SK-N-SH (cell line): ENCODE results near the gene ANXA11. TPM values are rescaled to one million over a fixed set of nuclear protein-coding genes. Genes with fewer than 3 reads are reported as not detected.

Experiments used
- CTCF ChIA-PET: fragments of 300-600, 350-600 bp; formaldehyde crosslinking; extraction: SDS; loops from one replicate; lab custom pipeline; 2021; lab: Yijun Ruan, JAX
- POLR2A ChIA-PET: fragments of 350-600 bp; sonication (Branson Sonifier 250); formaldehyde crosslinking; extraction: SDS; loops from one replicate; lab custom pipeline; 2020; ENCODE audit warnings: antibody characterized with exemption, inconsistent platforms; lab: Yijun Ruan, JAX
- DNase-seq: peaks from one replicate; pipeline ENCODE4 v3.0.0; 2012
- H2AFZ ChIP-seq: fragments of 200-600 bp; sonication (generic); 2 replicates; pipeline ENCODE4 v1.8.1; 2016; ENCODE audit warnings: antibody characterized with exemption, mild to moderate bottlenecking, low read depth
- H3F3A ChIP-seq: fragments of 200-600 bp; sonication (generic); replicated peaks from 2 replicates; pipeline ENCODE3; 2016; ENCODE audit warnings: antibody characterized with exemption, mild to moderate bottlenecking; ENCODE audit not compliant: insufficient read depth
- H3K27ac ChIP-seq, 2 experiments: fragments of 200-500 bp in 1 of 2; fragments of 200-600 bp in 1 of 2; sonication (Bioruptor generic) in 1 of 2; sonication (generic), shearing (Covaris generic) in 1 of 2; 2 replicates each; pipeline versions ENCODE4 v1.5.1 to v1.6.1; 2014 to 2016; ENCODE audit warnings: low read depth in 2 of 2, inconsistent platforms in 1 of 2, low read length in 1 of 2, mild to moderate bottlenecking in 1 of 2, mixed read lengths in 1 of 2
- H3K27me3 ChIP-seq: fragments of 200-600 bp; sonication (generic), shearing (Covaris generic); 2 replicates; pipeline ENCODE4 v1.6.1; 2016; ENCODE audit warnings: mixed run types; ENCODE audit not compliant: insufficient read depth
- H3K36me3 ChIP-seq, 2 experiments: fragments of 200-500 bp in 1 of 2; fragments of 200-600 bp in 1 of 2; sonication (Bioruptor generic) in 1 of 2; sonication (generic) in 1 of 2; replicated peaks in 1 of 2; 2 replicates each; pipeline versions ENCODE3 to v1.5.1; 2014 to 2016; ENCODE audit warnings: low read length in 1 of 2, mild to moderate bottlenecking in 1 of 2; ENCODE audit not compliant: insufficient read depth in 2 of 2, control insufficient read depth in 1 of 2
- H3K4me1 ChIP-seq, 2 experiments: fragments of 200-500 bp in 1 of 2; fragments of 200-600 bp in 1 of 2; sonication (Bioruptor generic) in 1 of 2; sonication (generic), shearing (Covaris generic) in 1 of 2; 2 replicates each; pipeline versions ENCODE4 v1.5.1 to v1.6.1; 2014 to 2016; ENCODE audit warnings: low read depth in 1 of 2, low read length in 1 of 2, mixed run types in 1 of 2; ENCODE audit not compliant: insufficient read depth in 2 of 2, control insufficient read depth in 1 of 2
- H3K4me2 ChIP-seq: fragments of 200-600 bp; sonication (generic), shearing (Covaris generic); 2 replicates; pipeline ENCODE4 v1.6.1; 2017; ENCODE audit warnings: mixed run types
- H3K4me3 ChIP-seq, 2 experiments: fragments of 200-500 bp in 1 of 2; fragments of 200-600 bp in 1 of 2; sonication (Bioruptor generic) in 1 of 2; sonication (generic), shearing (Covaris generic) in 1 of 2; 2 replicates each; pipeline versions ENCODE4 v1.5.1 to v1.8.1; 2014 to 2016; ENCODE audit warnings: low read depth in 2 of 2, inconsistent platforms in 1 of 2, low read length in 1 of 2, mild to moderate bottlenecking in 1 of 2, mixed read lengths in 1 of 2, moderate library complexity in 1 of 2
- H3K79me2 ChIP-seq: fragments of 200-600 bp; sonication (generic); 2 replicates; pipeline ENCODE4 v1.8.1; 2017; ENCODE audit warnings: mild to moderate bottlenecking; ENCODE audit not compliant: insufficient read depth
- H3K9ac ChIP-seq: fragments of 200-600 bp; sonication (generic); 2 replicates; pipeline ENCODE4 v1.6.1; 2017; ENCODE audit warnings: mixed run types
- H3K9me2 ChIP-seq: fragments of 200-600 bp; sonication (generic); 2 replicates; pipeline ENCODE4 v1.6.1; 2017; ENCODE audit warnings: mixed run types
- H3K9me3 ChIP-seq: fragments of 200-600 bp; sonication (generic); 2 replicates; pipeline ENCODE4 v1.6.1; 2017; ENCODE audit warnings: mixed run types, mild to moderate bottlenecking, moderate library complexity
- H4K20me1 ChIP-seq: fragments of 200-600 bp; sonication (generic); 2 replicates; pipeline ENCODE4 v1.6.1; 2017; ENCODE audit warnings: mild to moderate bottlenecking, mixed run types; ENCODE audit not compliant: insufficient read depth
- ELF1 ChIP-seq: IDR thresholded peaks from 2 replicates; pipeline ENCODE4 v1.4.0; 2012
- EP300 ChIP-seq, 2 experiments: IDR thresholded peaks; 2 replicates each; pipeline versions ENCODE4 v1.4.0 to v1.6.1; 2012; ENCODE audit warnings: borderline replicate concordance in 1 of 2, low read depth in 1 of 2, low read length in 1 of 2
- FOSL2 ChIP-seq: IDR thresholded peaks from 2 replicates; pipeline ENCODE4 v1.4.0; 2012; ENCODE audit warnings: low read depth, mild to moderate bottlenecking, moderate library complexity, borderline replicate concordance
- FOXM1 ChIP-seq: IDR thresholded peaks from 2 replicates; pipeline ENCODE4 v1.4.0; 2012; ENCODE audit warnings: low read depth, mild to moderate bottlenecking
- IRF3 ChIP-seq: fragments of 150-350 bp; IDR thresholded peaks from 2 replicates; pipeline ENCODE4 v1.6.1; 2016; ENCODE audit warnings: mild to moderate bottlenecking, low read depth, low read length
- MXI1 ChIP-seq: IDR thresholded peaks from 2 replicates; pipeline ENCODE4 v1.6.1; 2012; ENCODE audit warnings: mild to moderate bottlenecking, low read depth, low read length, improper control_type of control experiment
- RCOR1 ChIP-seq: fragments of 150-350 bp; IDR thresholded peaks from 2 replicates; pipeline ENCODE4 v1.6.1; 2017; ENCODE audit warnings: antibody characterized with exemption, low read length
- RXRA ChIP-seq: IDR thresholded peaks from 2 replicates; pipeline ENCODE4 v1.4.0; 2012; ENCODE audit warnings: low read depth, mild to moderate bottlenecking, borderline replicate concordance
- SIN3A ChIP-seq: IDR thresholded peaks from 2 replicates; pipeline ENCODE4 v1.6.1; 2012; ENCODE audit warnings: low read depth, mild to moderate bottlenecking, low read length, moderate library complexity, borderline replicate concordance
- TEAD4 ChIP-seq: IDR thresholded peaks from 2 replicates; pipeline ENCODE4 v1.4.0; 2012; ENCODE audit warnings: mild to moderate bottlenecking, borderline replicate concordance; ENCODE audit not compliant: insufficient read depth
- USF1 ChIP-seq: IDR thresholded peaks from 2 replicates; pipeline ENCODE4 v1.4.0; 2012; ENCODE audit warnings: low read depth, borderline replicate concordance
- USF2 ChIP-seq: fragments of 150-350 bp; IDR thresholded peaks from 2 replicates; pipeline ENCODE4 v1.6.1; 2017; ENCODE audit warnings: antibody characterized with exemption, low read length, low read depth, borderline replicate concordance
- WGBS: methylation state at CpG from one replicate; pipeline ENCODE4 v1.1.6; 2017; ENCODE audit warnings: low lambda C conversion rate; 5-methylcytosine and 5-hydroxymethylcytosine counted together
- polyA plus RNA-seq, 3 experiments: library from polyadenylated mRNA; depleted of rRNA; stranded (reverse); fragments of >200 nt; gene quantifications; 2 replicates each; pipeline ENCODE4 v1.2.3, GENCODE V29; 2012

Gene ANXA11
- polyA plus RNA-seq, 1 of the 3 experiments (the other 2 are of a cell fraction): 53.6 TPM

- TF ChIP-seq USF1 (peak; percentile 67), EP300 (IDR thresholded peaks at IDR 0.05; ENCODE audit: borderline replicate concordance in 1 of 2, low read depth in 1 of 2, low read length in 1 of 2) (peak in 1 of 2 experiments; percentile 90), MXI1 (peak; percentile 100)
- TF ChIP-seq, all 33 proteins: peak for 19
These were observed 46.7 kb downstream of the ANXA11 start (continued) for GRCh38 chr10:80158598-80159127.

- Histone ChIP-seq H3K27ac (peak overlapping the region; percentile 76 to 88), H2AFZ (no peak overlapping the region)
- CTCF ChIA-PET: interaction anchor here (0.7 to 3.4 kb wide), 5 partner anchors 14 to 65 kb away, joined by 3 to 28 read pairs (median 3); no protein-coding TSS in a partner anchor
- no peak for TF ChIP-seq RCOR1
- TF ChIP-seq SIN3A: no peak
- TF ChIP-seq FOXM1: no peak
- no peak for TF ChIP-seq ELF1
- no peak for TF ChIP-seq TEAD4
- no peak for TF ChIP-seq IRF3
- no peak for TF ChIP-seq FOSL2
- no peak for TF ChIP-seq RXRA
- TF ChIP-seq MXI1: no peak
- TF ChIP-seq USF2: no peak
- TF ChIP-seq, all 33 proteins: peak for 0
- Histone ChIP-seq H3K4me2 (peak overlapping the region; percentile 76), H3K36me3 (peaks cover 15 to 25% of the 10 kb centered on the region in 2 experiments), H3K9me2 (no peaks in the 10 kb centered on the region), H3K9ac (no peak overlapping the region), H3K4me3 (no peak overlapping the region), H3F3A (peaks cover 33% of the 10 kb centered on the region), H3K79me2 (no peaks in the 10 kb centered on the region), H3K27me3 (no peaks in the 10 kb centered on the region), H3K4me1 (peaks cover 23 to 42% of the 10 kb centered on the region in 2 experiments; a peak in 3 of 4 replicates), H4K20me1 (no peaks in the 10 kb centered on the region), H3K9me3 (no peaks in the 10 kb centered on the region)
- DNase-seq: no peak
- 90% methylated on average over 5 of the region's 5 CpGs for WGBS
- POLR2A ChIA-PET: no interaction called here
These were observed 47.2 kb downstream of the ANXA11 start for GRCh38 chr10:80158126-80158525.
